K562 (cell line): Measurements from ENCODE around the gene ERAL1. TPM values are rescaled to one million over a fixed set of nuclear protein-coding genes. Genes with fewer than 3 reads are reported as not detected.

Experiments
- ATAC-seq: fragments of 200-7000 bp; cut with Tn5 transposase; 3 replicates; pipeline ENCODE4 v1.9.1; 2020; ENCODE audit warnings: moderate library complexity
- BruUV-seq: library from RNA; stranded (reverse); fragments of 400-500 nt; replicated peaks from 2 replicates; lab custom pipeline; 2021; lab: Mats Ljungman, UMichigan
- CTCF ChIA-PET: fragments of 300-600 bp; formaldehyde crosslinking; extraction: SDS; loops from one replicate; lab custom pipeline; 2021; ENCODE audit warnings: low intra/inter-chr PET ratio; lab: Yijun Ruan, JAX
- POLR2A ChIA-PET: fragments of 300-600, 350-650 bp; sonication (Branson Sonifier 250); formaldehyde crosslinking; extraction: SDS; loops from one replicate; lab custom pipeline; 2021; ENCODE audit warnings: antibody characterized with exemption, inconsistent platforms; lab: Yijun Ruan, JAX
- DNase-seq, 4 experiments: peaks; one replicate each; pipeline versions ENCODE4 v3.0.0 to v3.0.0-alpha.2; 2011 to 2018; ENCODE audit warnings: low spot score in 3 of 4, mixed read lengths in 3 of 4; ENCODE audit errors: extremely low read depth in 1 of 4
- FAIRE-seq: peaks from 2 replicates; lab custom pipeline; 2011; peaks lifted over from hg19 to GRCh38; lab: Jason Lieb, UNC
- H2AFZ ChIP-seq: 2 replicates; pipeline ENCODE4 v1.6.0; 2011; ENCODE audit warnings: low read depth, low read length, control low read depth, inconsistent platforms
- H3K27ac ChIP-seq: fragments of 200-600 bp; 3 replicates; pipeline ENCODE4 v1.8.0; 2011; ENCODE audit warnings: low read depth, mild to moderate bottlenecking, control low read depth, inconsistent platforms, low read length, moderate library complexity, mixed read lengths; ENCODE audit errors: extremely low read depth
- H3K27me3 ChIP-seq, 2 experiments: fragments of 300-600 bp in 1 of 2; 2 replicates in 1 of 2; 3 replicates in 1 of 2; pipeline versions ENCODE4 v1.6.0 to v1.8.0; 2011; ENCODE audit warnings: inconsistent platforms in 2 of 2, low read length in 2 of 2, mild to moderate bottlenecking in 1 of 2, mixed read lengths in 1 of 2, moderate library complexity in 1 of 2; ENCODE audit not compliant: control insufficient read depth in 2 of 2, insufficient read depth in 2 of 2
- H3K36me3 ChIP-seq: fragments of 300-600 bp; 3 replicates; pipeline ENCODE4 v1.8.0; 2011; ENCODE audit warnings: mild to moderate bottlenecking, low read length, inconsistent platforms; ENCODE audit not compliant: control insufficient read depth, insufficient read depth
- H3K4me1 ChIP-seq, 2 experiments: fragments of 200-600 bp in 1 of 2; replicated peaks in 1 of 2; 2 replicates in 1 of 2; 3 replicates in 1 of 2; pipeline versions ENCODE4 v1.5.1 to v1.8.0; 2011; ENCODE audit warnings: inconsistent platforms in 2 of 2, low read length in 2 of 2, mild to moderate bottlenecking in 1 of 2, mixed read lengths in 1 of 2, moderate library complexity in 1 of 2; ENCODE audit not compliant: control insufficient read depth in 2 of 2, insufficient read depth in 2 of 2
- H3K4me2 ChIP-seq: 2 replicates; pipeline ENCODE4 v1.6.1; 2011; ENCODE audit warnings: low read length, control low read depth, inconsistent platforms, mixed read lengths; ENCODE audit not compliant: insufficient read depth
- H3K4me3 ChIP-seq: fragments of 200-600 bp; sonication (generic), shearing (Covaris generic); 2 replicates; pipeline ENCODE4 v1.5.1; 2016; ENCODE audit warnings: control low read depth, inconsistent platforms
- H3K79me2 ChIP-seq: fragments of 200-600 bp; 3 replicates; pipeline ENCODE4 v1.8.0; 2011; ENCODE audit warnings: low read length, inconsistent platforms; ENCODE audit not compliant: control insufficient read depth, insufficient read depth
- H3K9ac ChIP-seq, 2 experiments: 2 replicates each; pipeline versions ENCODE4 v1.6.0 to v1.6.1; 2011; ENCODE audit warnings: low read depth in 2 of 2, low read length in 2 of 2, control low read depth in 1 of 2, inconsistent platforms in 1 of 2, mild to moderate bottlenecking in 1 of 2, mixed read lengths in 1 of 2; ENCODE audit not compliant: insufficient read depth in 1 of 2
- H3K9me1 ChIP-seq: one replicate; pipeline ENCODE4 v1.6.0; 2011; ENCODE audit warnings: inconsistent platforms, mild to moderate bottlenecking, low read length, moderate library complexity; ENCODE audit not compliant: control insufficient read depth, insufficient read depth
- H3K9me3 ChIP-seq: replicated peaks from 2 replicates; pipeline ENCODE4 v1.5.1; 2011; ENCODE audit warnings: low read depth, low read length, inconsistent platforms; ENCODE audit not compliant: control insufficient read depth, insufficient read depth
- H4K20me1 ChIP-seq: replicated peaks from 2 replicates; pipeline ENCODE4 v1.6.1; 2011; ENCODE audit warnings: low read length, inconsistent platforms, mixed read lengths; ENCODE audit not compliant: control insufficient read depth, insufficient read depth
- BRD9 ChIP-seq: fragments of 450-650 bp; IDR thresholded peaks from 2 replicates; pipeline ENCODE4 v1.6.1; 2018; ENCODE audit warnings: low read depth; ENCODE audit not compliant: partially characterized antibody
- ETV1 ChIP-seq: fragments of 450-650 bp; conservative IDR thresholded peaks from 2 replicates; pipeline ENCODE4 v1.6.1; 2016; ENCODE audit warnings: missing genetic modification characterization, control low read depth, low read depth, missing compliant biosample characterization
- MAZ ChIP-seq, 2 experiments: fragments of 450-650 bp in 1 of 2; sonication (generic) in 1 of 2; formaldehyde crosslinking; IDR thresholded peaks in 1 of 2; conservative IDR thresholded peaks in 1 of 2; 2 replicates each; pipeline versions ENCODE4 v1.4.0 to v1.5.0; 2020; ENCODE audit warnings: mild to moderate bottlenecking in 1 of 2, missing genetic modification reagents in 1 of 2
- POLR3G ChIP-seq: IDR thresholded peaks from 2 replicates; pipeline ENCODE4 v1.6.1; 2011; ENCODE audit not compliant: insufficient read length, insufficient replicate concordance; ENCODE audit errors: extremely low read depth
- RHOXF2B ChIP-seq: fragments of 250-450 bp; sonication (Bioruptor Pico); conservative IDR thresholded peaks from 2 replicates; pipeline ENCODE4 v1.5.1; 2021
- TAF7 ChIP-seq: fragments of 450-650 bp; IDR thresholded peaks from 2 replicates; pipeline ENCODE4 v1.6.1; 2016; ENCODE audit warnings: missing genetic modification characterization, missing compliant biosample characterization
- TAL1 ChIP-seq: fragments of 450-650 bp; IDR thresholded peaks from 2 replicates; pipeline ENCODE4 v1.6.1; 2016; ENCODE audit warnings: mild to moderate bottlenecking
- ZNF354B ChIP-seq: fragments of 250-450 bp; sonication (Bioruptor Pico); IDR thresholded peaks from 2 replicates; pipeline ENCODE4 v1.4.0; 2020
- ZNF785 ChIP-seq: fragments of 250-450 bp; sonication (Bioruptor Pico); IDR thresholded peaks from 2 replicates; pipeline ENCODE4 v1.4.0; 2020; ENCODE audit warnings: mild to moderate bottlenecking
- WGBS: fragments of 100-300 bp; shearing (Covaris generic); methylation state at CpG from one replicate; pipeline ENCODE4 v1.1.6; 2016; ENCODE audit warnings: low coverage, mixed read lengths; ENCODE audit not compliant: insufficient coverage; ENCODE audit errors: missing lambda C conversion rate; 5-methylcytosine and 5-hydroxymethylcytosine counted together
- in situ Hi-C: fragments of 300-500 bp; cut with MboI; formaldehyde crosslinking; loops from 4 replicates; pipeline ENCODE4 v1.15.0; 2018; ENCODE audit warnings: inconsistent platforms, mixed read lengths
- intact Hi-C: fragments of 100-400 bp; cut with micrococcal nuclease; formaldehyde crosslinking; loops from 2 replicates; pipeline ENCODE4 v1.14.2; 2022
- polyA plus RNA-seq, 8 experiments: library from polyadenylated mRNA; depleted of rRNA in 4 of 8; stranded (reverse) in 5 of 8; unstranded in 3 of 8; fragments of >200 nt; fragmentation: Nextera tagmentation in 2 of 8; fragmentation: Illumina TruSeq in 1 of 8; extraction: Ambion mirVana in 2 of 8; extraction: Trizol in 1 of 8; gene quantifications; 2 replicates each; pipeline versions ENCODE4 v1.2.1 to v1.2.3, GENCODE V29; 2011 to 2014; ENCODE audit warnings: inconsistent platforms in 1 of 8, missing spikeins in 1 of 8
- total RNA-seq, 7 experiments: library from RNA; depleted of rRNA in 6 of 7; stranded (reverse); fragments of >200 nt in 6 of 7; fragmentation: Illumina TruSeq in 2 of 7; extraction: Trizol in 2 of 7; gene quantifications; 2 replicates each; pipeline versions ENCODE4 v1.2.1 to v1.2.3, GENCODE V29; 2011 to 2021; ENCODE audit warnings: low replicate concordance in 1 of 7
- TF ChIP-seq, protein P1 (sequence below): sonication (generic); formaldehyde crosslinking; IDR thresholded peaks from 2 replicates; pipeline ENCODE4 v1.8.0; 2023; ENCODE audit warnings: missing genetic modification reagents, mild to moderate bottlenecking, borderline replicate concordance
- TF ChIP-seq, protein P2 (sequence below): fragments of 450-650 bp; IDR thresholded peaks from 2 replicates; pipeline ENCODE4 v1.6.1; 2017; ENCODE audit warnings: mild to moderate bottlenecking, moderate library complexity
- TF ChIP-seq, protein P3 (sequence below): fragments of 250-450 bp; sonication (Bioruptor Pico); IDR thresholded peaks from 2 replicates; pipeline ENCODE4 v1.8.0; 2021; ENCODE audit warnings: mild to moderate bottlenecking, moderate library complexity

Gene ERAL1
- total and polyA plus RNA-seq, 9 of the 15 experiments (the other 6 are each of a cell fraction or from before 2014, with no cell fraction given) = 37.5 to 351 (median 106) TPM

DNA sequence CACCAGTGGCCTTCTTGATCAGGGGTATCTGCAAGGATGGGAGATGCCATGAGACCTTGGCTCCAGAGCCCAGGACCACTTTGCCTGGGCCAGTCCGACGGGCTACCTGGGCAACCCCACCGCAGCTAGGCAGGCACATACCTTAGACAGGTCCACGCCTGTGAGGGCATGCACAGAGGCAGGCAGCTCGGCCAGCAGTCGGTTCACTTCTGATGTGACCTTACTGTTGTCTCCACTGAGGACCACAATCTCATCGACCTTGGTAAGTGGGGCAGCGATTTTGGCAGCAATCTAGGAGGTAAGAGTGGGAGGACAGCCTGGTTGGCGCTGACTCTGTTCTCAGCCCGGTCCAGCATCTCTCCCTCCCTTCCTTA is 25.7 kb downstream of the ERAL1 start:
- no TSS peak for BruUV-seq
- peak overlapping the region; percentile 38; the same call in 1 of the 2 replicates for H3K4me2 ChIP-seq
- H2AFZ ChIP-seq = no peak overlapping the region
- WGBS = 76% methylated on average over 9 of the region's 10 CpGs
- TF ChIP-seq, protein P1, sequence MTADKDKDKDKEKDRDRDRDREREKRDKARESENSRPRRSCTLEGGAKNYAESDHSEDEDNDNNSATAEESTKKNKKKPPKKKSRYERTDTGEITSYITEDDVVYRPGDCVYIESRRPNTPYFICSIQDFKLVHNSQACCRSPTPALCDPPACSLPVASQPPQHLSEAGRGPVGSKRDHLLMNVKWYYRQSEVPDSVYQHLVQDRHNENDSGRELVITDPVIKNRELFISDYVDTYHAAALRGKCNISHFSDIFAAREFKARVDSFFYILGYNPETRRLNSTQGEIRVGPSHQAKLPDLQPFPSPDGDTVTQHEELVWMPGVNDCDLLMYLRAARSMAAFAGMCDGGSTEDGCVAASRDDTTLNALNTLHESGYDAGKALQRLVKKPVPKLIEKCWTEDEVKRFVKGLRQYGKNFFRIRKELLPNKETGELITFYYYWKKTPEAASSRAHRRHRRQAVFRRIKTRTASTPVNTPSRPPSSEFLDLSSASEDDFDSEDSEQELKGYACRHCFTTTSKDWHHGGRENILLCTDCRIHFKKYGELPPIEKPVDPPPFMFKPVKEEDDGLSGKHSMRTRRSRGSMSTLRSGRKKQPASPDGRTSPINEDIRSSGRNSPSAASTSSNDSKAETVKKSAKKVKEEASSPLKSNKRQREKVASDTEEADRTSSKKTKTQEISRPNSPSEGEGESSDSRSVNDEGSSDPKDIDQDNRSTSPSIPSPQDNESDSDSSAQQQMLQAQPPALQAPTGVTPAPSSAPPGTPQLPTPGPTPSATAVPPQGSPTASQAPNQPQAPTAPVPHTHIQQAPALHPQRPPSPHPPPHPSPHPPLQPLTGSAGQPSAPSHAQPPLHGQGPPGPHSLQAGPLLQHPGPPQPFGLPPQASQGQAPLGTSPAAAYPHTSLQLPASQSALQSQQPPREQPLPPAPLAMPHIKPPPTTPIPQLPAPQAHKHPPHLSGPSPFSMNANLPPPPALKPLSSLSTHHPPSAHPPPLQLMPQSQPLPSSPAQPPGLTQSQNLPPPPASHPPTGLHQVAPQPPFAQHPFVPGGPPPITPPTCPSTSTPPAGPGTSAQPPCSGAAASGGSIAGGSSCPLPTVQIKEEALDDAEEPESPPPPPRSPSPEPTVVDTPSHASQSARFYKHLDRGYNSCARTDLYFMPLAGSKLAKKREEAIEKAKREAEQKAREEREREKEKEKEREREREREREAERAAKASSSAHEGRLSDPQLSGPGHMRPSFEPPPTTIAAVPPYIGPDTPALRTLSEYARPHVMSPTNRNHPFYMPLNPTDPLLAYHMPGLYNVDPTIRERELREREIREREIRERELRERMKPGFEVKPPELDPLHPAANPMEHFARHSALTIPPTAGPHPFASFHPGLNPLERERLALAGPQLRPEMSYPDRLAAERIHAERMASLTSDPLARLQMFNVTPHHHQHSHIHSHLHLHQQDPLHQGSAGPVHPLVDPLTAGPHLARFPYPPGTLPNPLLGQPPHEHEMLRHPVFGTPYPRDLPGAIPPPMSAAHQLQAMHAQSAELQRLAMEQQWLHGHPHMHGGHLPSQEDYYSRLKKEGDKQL (CRISPR knock-in tag) = no peak
- TF ChIP-seq BRD9 = no peak
- TF ChIP-seq, protein P2, sequence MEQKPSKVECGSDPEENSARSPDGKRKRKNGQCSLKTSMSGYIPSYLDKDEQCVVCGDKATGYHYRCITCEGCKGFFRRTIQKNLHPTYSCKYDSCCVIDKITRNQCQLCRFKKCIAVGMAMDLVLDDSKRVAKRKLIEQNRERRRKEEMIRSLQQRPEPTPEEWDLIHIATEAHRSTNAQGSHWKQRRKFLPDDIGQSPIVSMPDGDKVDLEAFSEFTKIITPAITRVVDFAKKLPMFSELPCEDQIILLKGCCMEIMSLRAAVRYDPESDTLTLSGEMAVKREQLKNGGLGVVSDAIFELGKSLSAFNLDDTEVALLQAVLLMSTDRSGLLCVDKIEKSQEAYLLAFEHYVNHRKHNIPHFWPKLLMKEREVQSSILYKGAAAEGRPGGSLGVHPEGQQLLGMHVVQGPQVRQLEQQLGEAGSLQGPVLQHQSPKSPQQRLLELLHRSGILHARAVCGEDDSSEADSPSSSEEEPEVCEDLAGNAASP = no peak
- TF ChIP-seq ZNF785 = no peak
- no peak for TF ChIP-seq ZNF354B
- TF ChIP-seq MAZ (CRISPR knock-in tag; conservative IDR thresholded peaks at IDR 0.05 in 1 of 2, IDR thresholded peaks at IDR 0.05 in 1 of 2) = no peak
- no peak for TF ChIP-seq TAF7 (tag)
- no peak for TF ChIP-seq RHOXF2B (CRISPR knock-in tag)
- no peak for TF ChIP-seq POLR3G
- no peak for TF ChIP-seq ETV1 (tag)
- TF ChIP-seq, protein P3, sequence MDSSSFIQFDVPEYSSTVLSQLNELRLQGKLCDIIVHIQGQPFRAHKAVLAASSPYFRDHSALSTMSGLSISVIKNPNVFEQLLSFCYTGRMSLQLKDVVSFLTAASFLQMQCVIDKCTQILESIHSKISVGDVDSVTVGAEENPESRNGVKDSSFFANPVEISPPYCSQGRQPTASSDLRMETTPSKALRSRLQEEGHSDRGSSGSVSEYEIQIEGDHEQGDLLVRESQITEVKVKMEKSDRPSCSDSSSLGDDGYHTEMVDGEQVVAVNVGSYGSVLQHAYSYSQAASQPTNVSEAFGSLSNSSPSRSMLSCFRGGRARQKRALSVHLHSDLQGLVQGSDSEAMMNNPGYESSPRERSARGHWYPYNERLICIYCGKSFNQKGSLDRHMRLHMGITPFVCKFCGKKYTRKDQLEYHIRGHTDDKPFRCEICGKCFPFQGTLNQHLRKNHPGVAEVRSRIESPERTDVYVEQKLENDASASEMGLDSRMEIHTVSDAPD (CRISPR knock-in tag) = no peak
- no peak for TF ChIP-seq TAL1
- peak overlapping the region; percentile 4; the same call in 1 of the 3 replicates for H3K27ac ChIP-seq
- intact Hi-C loops (no loop called here), in situ Hi-C loops (no loop called here)
- CTCF ChIA-PET = no interaction called here
- H3K27me3 ChIP-seq = no peaks in the 10 kb centered on the region
- H3K9me1 ChIP-seq = no peaks in the 10 kb centered on the region
- peaks cover 19 to 40% of the 10 kb centered on the region in 2 experiments; a peak in 4 of 5 replicates for H3K4me1 ChIP-seq
- H3K9ac ChIP-seq = peak overlapping the region in 1 of 2 experiments; percentile 86; a peak in 2 of 4 replicates
- no peaks in the 10 kb centered on the region for H4K20me1 ChIP-seq
- no peak for FAIRE-seq
- POLR2A ChIA-PET = interaction anchor here (0.6 to 4.3 kb wide), 2 partner anchors 9 to 154 kb away, joined by 3 to 29 read pairs; partner anchors contain the start of gene TLCD1
- H3K79me2 ChIP-seq = no peaks in the 10 kb centered on the region
- DNase-seq = no peak
- H3K36me3 ChIP-seq = peaks cover 71% of the 10 kb centered on the region
- H3K4me3 ChIP-seq = no peak overlapping the region
- H3K9me3 ChIP-seq = peaks cover 3% of the 10 kb centered on the region
- ATAC-seq = no peak
